GM19193 (cell line): Measurements from ENCODE around the gene ENDOV.

Source experiments
- POLR2A ChIP-seq: IDR thresholded peaks from 4 replicates; pipeline ENCODE4 v1.6.1; 2011; ENCODE audit not compliant: insufficient read depth, insufficient read length; ENCODE audit errors: extremely low read depth

Gene ENDOV

GRCh38 chr17:80433916-80434666 is 19.1 kb downstream of the ENDOV start:
- no peak for TF ChIP-seq POLR2A

DNA sequence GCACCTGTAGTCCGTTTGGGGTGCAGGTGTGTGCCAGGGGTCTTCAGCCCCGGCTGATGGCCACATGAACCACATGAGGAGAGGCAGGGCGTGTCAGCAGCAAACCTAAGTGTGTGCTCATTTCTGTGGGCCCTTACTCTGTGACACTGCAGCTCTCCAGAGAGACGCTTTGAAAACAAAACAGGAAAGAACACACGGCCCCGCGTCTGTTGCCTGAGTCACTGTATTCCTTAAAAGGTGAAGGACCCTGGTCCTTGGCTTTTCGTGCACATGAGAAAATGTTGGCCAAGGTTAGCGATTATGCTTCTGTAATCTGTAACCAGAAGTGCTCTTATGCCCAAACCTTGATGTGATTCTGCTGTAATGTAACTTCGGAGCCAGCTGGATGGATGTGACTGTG is 22.6 kb downstream of the ENDOV start:
- TF ChIP-seq POLR2A: no peak

- no peak for TF ChIP-seq POLR2A
Measured at GRCh38 chr17:80438806-80439205, 23.8 kb downstream of the ENDOV start.

GRCh38 chr17:80439499-80439898 is 24.5 kb downstream of the ENDOV start:
- TF ChIP-seq POLR2A: no peak

DNA sequence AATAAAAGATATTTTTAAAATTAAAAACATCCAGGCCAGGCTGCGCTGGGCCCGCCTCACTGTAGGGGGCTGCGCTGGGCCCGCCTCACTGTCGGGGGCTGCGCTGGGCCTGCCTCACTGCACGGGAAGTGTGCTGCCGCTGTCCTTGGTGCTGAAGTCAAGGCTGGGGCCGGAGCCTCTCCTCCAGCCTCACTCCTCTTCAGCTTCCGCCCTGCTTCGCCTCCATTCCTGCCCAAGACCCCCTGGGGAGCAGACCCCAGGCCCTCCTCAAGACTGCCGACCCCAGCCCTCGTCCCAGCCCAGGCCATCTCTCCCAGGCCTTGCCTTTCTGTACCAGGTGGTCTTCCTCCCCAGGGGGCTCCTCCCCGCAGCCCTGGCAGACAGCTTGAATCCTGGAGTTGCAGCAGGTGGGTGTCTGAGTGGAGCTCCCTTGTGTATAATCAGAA is 26.2 kb downstream of the ENDOV start:
- no peak for TF ChIP-seq POLR2A

DNA sequence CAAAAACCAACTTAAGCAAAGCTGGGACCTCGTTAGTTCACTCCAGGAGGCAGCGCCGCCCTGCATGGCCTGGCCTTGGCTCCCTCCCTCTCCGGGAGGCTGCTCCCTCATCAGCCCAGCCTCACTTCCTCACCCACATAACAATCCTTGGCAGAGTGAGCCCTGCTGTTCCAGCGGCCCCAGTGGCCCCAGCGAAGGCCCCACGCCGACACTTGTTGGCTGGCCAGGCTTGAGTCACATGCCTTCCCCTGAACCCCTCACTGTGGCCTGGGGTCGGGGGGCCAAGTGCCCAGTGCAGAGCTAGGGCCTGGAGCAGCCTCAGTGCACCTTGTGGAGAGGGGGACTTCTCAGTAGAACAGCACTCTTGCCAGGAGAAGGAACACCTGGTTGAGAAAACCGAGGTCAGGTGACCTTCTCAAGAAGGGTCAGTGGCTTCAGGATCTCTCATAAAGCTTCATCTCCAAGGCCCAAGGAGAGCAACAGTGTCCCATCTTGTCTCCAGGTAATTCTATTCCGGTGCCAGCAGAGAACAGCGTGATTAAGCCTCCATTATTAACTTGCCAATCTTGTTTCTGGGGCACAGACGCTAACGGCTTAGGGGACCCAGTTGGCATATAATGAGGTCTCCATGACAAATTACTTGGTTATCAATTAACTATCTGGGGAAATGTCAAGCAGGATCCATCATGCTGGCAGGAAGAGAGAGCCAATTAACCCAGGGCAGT is 26.8 kb downstream of the ENDOV start:
- no peak for TF ChIP-seq POLR2A

DNA sequence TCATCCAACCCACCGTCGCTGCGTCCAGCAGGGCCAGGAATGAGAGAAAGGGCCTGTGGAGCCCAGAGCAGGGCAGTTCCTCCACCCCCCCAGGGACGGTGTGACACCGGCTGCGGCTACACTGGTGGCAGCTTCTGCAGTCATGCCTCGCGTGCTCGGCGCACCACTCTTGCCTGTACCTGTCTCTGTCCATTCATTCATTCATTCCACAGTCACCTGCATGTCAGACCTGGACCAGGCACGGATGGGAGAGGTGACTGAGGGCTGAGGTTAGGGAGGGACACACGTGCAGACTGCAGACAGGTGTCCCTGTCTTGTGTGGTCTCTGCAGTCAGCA is 27.3 kb downstream of the ENDOV start:
- no peak for TF ChIP-seq POLR2A

GRCh38 chr17:80442764-80443163 is 27.8 kb downstream of the ENDOV start:
- no peak for TF ChIP-seq POLR2A

DNA sequence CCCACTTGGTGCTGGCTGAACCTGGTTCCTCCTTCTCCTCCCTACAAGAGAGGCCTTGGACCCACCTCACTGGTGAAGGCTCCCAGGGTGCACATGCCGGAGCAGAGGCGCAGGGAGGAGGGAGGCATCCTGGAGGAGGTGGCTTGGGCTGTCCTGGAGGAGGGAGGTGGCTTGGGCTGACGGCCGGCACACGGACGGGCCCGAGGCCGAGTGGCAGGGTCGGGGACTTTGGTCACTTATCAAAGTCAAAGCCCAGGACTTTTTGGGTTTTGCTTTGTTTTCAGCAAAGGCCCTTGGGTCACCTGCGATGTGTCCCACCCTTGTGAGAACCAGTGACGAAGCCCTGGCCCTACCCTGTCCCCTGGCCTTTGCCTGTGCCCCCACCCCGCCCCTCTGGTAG is 28.5 kb downstream of the ENDOV start:
- TF ChIP-seq POLR2A: no peak

DNA sequence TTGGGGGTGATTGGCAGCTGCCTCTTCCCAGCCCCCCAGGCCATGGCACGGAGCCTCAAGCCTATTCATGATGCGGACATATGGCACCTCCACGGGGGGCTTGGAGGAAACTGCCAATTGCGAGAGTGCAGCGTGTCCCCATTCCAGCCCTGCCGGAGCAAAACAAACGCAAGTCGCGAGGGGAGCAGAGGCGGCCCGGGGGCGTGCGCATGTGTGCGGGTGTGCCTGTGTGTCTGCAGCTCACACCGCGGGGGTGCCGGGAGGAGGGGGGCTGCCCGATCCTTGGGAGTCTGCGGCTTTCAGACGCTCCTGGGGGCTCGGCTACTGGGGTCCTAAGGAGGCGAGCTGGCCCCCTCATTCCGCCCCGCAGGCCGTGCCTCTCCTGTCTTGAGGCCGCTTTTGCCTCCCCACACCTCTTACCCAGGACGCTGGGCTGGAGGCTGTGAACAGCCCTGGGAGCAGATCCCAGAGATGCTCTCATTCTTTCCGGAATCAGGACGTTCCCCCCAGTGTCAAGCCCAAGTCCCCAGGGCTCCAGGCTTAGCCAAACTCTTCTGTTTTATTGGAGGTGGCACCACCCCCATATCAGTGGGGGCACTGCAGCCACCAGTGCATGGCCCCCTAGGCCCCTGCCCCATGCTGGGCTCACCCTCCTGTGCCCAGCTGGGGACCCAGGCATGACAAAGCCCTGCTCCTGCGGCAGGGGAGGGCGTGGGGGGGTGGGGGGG is 29.1 kb downstream of the ENDOV start:
- TF ChIP-seq POLR2A: no peak

GRCh38 chr17:80444644-80444979 is 29.6 kb downstream of the ENDOV start:
- TF ChIP-seq POLR2A: no peak

- no peak for TF ChIP-seq POLR2A
Measured at GRCh38 chr17:80445007-80445725, 30.2 kb downstream of the ENDOV start.

- no peak for TF ChIP-seq POLR2A
Measured at GRCh38 chr17:80445726-80446110, 30.8 kb downstream of the ENDOV start.

- TF ChIP-seq POLR2A: no peak
Measured at GRCh38 chr17:80446645-80447405, 31.9 kb downstream of the ENDOV start.
